Mesenchymal stem cell (in vitro differentiated cells and primary cell): ENCODE results near the gene CYS1.
A peak's percentile ranks its signal among the peaks of the same experiment; 100 is the strongest.

ENCODE experiments used
- DNase-seq: peaks from one replicate; pipeline ENCODE4 v3.0.0-alpha.2; 2013
- H2AFZ ChIP-seq: one replicate; pipeline ENCODE4 v1.6.1; 2013; ENCODE audit warnings: low read depth, mild to moderate bottlenecking, control low read depth, inconsistent platforms, low read length, moderate library complexity
- H2AK5ac ChIP-seq: 2 replicates; pipeline ENCODE4 v1.6.1; 2013; ENCODE audit warnings: low read length, moderate library complexity, mild to moderate bottlenecking, inconsistent platforms; ENCODE audit not compliant: severe bottlenecking
- H2BK120ac ChIP-seq: one replicate; pipeline ENCODE4 v1.6.1; 2013; ENCODE audit warnings: low read depth, mild to moderate bottlenecking, inconsistent platforms, low read length, moderate library complexity
- H2BK12ac ChIP-seq, 2 experiments: one replicate each; pipeline ENCODE4 v1.6.1; 2013; ENCODE audit warnings: inconsistent platforms in 2 of 2, low read length in 2 of 2, mild to moderate bottlenecking in 2 of 2, moderate library complexity in 2 of 2, control low read depth in 1 of 2
- H2BK15ac ChIP-seq: one replicate; pipeline ENCODE4 v1.6.1; 2013; ENCODE audit warnings: mild to moderate bottlenecking, low read depth, inconsistent platforms; ENCODE audit not compliant: poor library complexity, severe bottlenecking
- H2BK5ac ChIP-seq: 2 replicates; pipeline ENCODE4 v1.6.1; 2013; ENCODE audit warnings: low read depth, mild to moderate bottlenecking, low read length, control low read depth, inconsistent platforms; ENCODE audit not compliant: poor library complexity, severe bottlenecking
- H3K14ac ChIP-seq, 2 experiments: one replicate each; pipeline ENCODE4 v1.6.1; 2013; ENCODE audit warnings: inconsistent platforms in 2 of 2, low read length in 2 of 2, control low read depth in 1 of 2, mild to moderate bottlenecking in 1 of 2, moderate library complexity in 1 of 2
- H3K18ac ChIP-seq, 2 experiments: one replicate each; pipeline ENCODE4 v1.6.1; 2013; ENCODE audit warnings: inconsistent platforms in 2 of 2, low read length in 2 of 2, control low read depth in 1 of 2, low read depth in 1 of 2, mild to moderate bottlenecking in 1 of 2
- H3K23ac ChIP-seq, 2 experiments: one replicate each; pipeline ENCODE4 v1.6.1; 2013; ENCODE audit warnings: inconsistent platforms in 2 of 2, low read length in 2 of 2, mild to moderate bottlenecking in 2 of 2, moderate library complexity in 2 of 2, control low read depth in 1 of 2
- H3K27ac ChIP-seq: 2 replicates; pipeline ENCODE4 v1.5.1; 2013; ENCODE audit warnings: mild to moderate bottlenecking, moderate library complexity, low read length, control low read depth, inconsistent platforms; ENCODE audit not compliant: poor library complexity, severe bottlenecking
- H3K27me3 ChIP-seq, 2 experiments: 2 replicates each; pipeline versions ENCODE4 v1.6.1 to v1.7.0; 2013; ENCODE audit warnings: low read length in 2 of 2, mild to moderate bottlenecking in 2 of 2, moderate library complexity in 2 of 2, control low read depth in 1 of 2, inconsistent platforms in 1 of 2; ENCODE audit not compliant: control insufficient read depth in 1 of 2, insufficient read depth in 1 of 2
- H3K36me3 ChIP-seq, 2 experiments: 2 replicates each; pipeline versions ENCODE4 v1.6.1 to v1.7.0; 2013; ENCODE audit warnings: low read length in 2 of 2, control low read depth in 1 of 2, inconsistent platforms in 1 of 2, low read depth in 1 of 2, mild to moderate bottlenecking in 1 of 2; ENCODE audit not compliant: insufficient read depth in 2 of 2, control insufficient read depth in 1 of 2
- H3K4ac ChIP-seq, 2 experiments: one replicate each; pipeline ENCODE4 v1.6.1; 2013; ENCODE audit warnings: inconsistent platforms in 2 of 2, low read length in 2 of 2, mild to moderate bottlenecking in 2 of 2, moderate library complexity in 2 of 2, control low read depth in 1 of 2, low read depth in 1 of 2
- H3K4me1 ChIP-seq: 2 replicates; pipeline ENCODE4 v1.6.1; 2013; ENCODE audit warnings: low read depth, low read length, control low read depth; ENCODE audit not compliant: control insufficient read depth, insufficient read depth
- H3K4me2 ChIP-seq: 2 replicates; pipeline ENCODE4 v1.6.1; 2013; ENCODE audit warnings: low read length, mild to moderate bottlenecking, inconsistent platforms; ENCODE audit not compliant: poor library complexity, severe bottlenecking
- H3K4me3 ChIP-seq, 2 experiments: 2 replicates each; pipeline versions ENCODE4 v1.5.1 to v1.7.0; 2013; ENCODE audit warnings: low read length in 2 of 2, mild to moderate bottlenecking in 2 of 2, control low read depth in 1 of 2, low read depth in 1 of 2; ENCODE audit not compliant: insufficient read depth in 1 of 2
- H3K79me1 ChIP-seq: replicated peaks from 2 replicates; pipeline ENCODE4 v1.6.1; 2013; ENCODE audit warnings: mild to moderate bottlenecking, control low read depth, low read length, inconsistent platforms; ENCODE audit not compliant: poor library complexity, severe bottlenecking
- H3K9ac ChIP-seq: 2 replicates; pipeline ENCODE4 v1.7.0; 2013; ENCODE audit warnings: mild to moderate bottlenecking, low read length, moderate library complexity
- H3K9me3 ChIP-seq: 2 replicates; pipeline ENCODE4 v1.7.0; 2013; ENCODE audit warnings: mild to moderate bottlenecking, low read length; ENCODE audit not compliant: control insufficient read depth
- H4K8ac ChIP-seq: one replicate; pipeline ENCODE4 v1.6.1; 2013; ENCODE audit warnings: inconsistent platforms, mild to moderate bottlenecking, low read length, moderate library complexity
- H4K91ac ChIP-seq: one replicate; pipeline ENCODE4 v1.6.1; 2013; ENCODE audit warnings: mild to moderate bottlenecking, low read length, inconsistent platforms
- WGBS: methylation state at CpG from one replicate; pipeline ENCODE4 v1.1.7; 2013; ENCODE audit warnings: mixed read lengths; 5-methylcytosine and 5-hydroxymethylcytosine counted together

CYS1 gene

DNA sequence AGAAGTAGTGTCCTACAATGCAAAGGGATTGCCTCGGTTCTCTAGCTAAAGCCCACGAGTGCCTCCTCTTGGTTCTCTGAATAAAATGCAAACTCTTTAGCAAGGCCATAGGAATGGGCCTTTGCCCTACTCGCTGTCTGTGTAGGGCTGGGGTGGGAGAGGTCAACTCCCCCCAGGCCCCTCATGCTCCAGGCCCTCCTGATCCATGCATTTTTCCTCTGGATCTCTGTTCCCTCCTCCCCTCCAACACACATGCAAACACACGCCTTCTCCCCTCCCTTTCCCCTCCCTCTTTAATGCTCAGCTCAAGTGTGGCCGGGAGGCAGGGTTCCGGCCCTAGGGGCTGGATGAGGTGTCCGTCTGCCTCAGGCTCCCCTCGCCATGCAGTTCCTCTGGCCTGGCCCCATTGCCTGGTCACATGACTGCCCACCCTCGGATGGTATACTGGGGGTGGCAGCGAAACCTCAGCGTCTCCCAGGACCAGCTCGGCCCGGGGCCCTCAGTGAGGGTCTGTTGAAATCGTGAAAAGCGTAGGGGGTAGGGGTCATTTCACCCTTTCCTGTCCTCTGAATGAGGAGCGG, 51.7 kb downstream of the CYS1 start:
- Histone ChIP-seq H2BK15ac (no peak overlapping the region), H2BK12ac (peak overlapping the region in 1 of 2 experiments; percentile 29), H3K79me1 (no peaks in the 10 kb centered on the region), H3K9me3 (no peaks in the 10 kb centered on the region), H2AFZ (no peak overlapping the region), H3K27me3 (peaks cover 0 to 5% of the 10 kb centered on the region in 2 experiments), H3K27ac (no peak overlapping the region), H3K18ac (peak overlapping the region in 1 of 2 experiments; percentile 44), H2BK5ac (no peak overlapping the region), H4K91ac (no peak overlapping the region), H3K4ac (no peak overlapping the region), H2AK5ac (peak overlapping the region; percentile 38), H3K4me1 (peaks cover 18% of the 10 kb centered on the region), H3K4me2 (no peak overlapping the region), H3K9ac (no peak overlapping the region), H3K36me3 (no peaks in the 10 kb centered on the region), H3K14ac (no peak overlapping the region), H3K4me3 (no peak overlapping the region), H4K8ac (no peak overlapping the region), H2BK120ac (no peak overlapping the region), H3K23ac (no peak overlapping the region)
- 78% methylated on average over 14 of the region's 16 CpGs for WGBS
- no peak for DNase-seq

DNA sequence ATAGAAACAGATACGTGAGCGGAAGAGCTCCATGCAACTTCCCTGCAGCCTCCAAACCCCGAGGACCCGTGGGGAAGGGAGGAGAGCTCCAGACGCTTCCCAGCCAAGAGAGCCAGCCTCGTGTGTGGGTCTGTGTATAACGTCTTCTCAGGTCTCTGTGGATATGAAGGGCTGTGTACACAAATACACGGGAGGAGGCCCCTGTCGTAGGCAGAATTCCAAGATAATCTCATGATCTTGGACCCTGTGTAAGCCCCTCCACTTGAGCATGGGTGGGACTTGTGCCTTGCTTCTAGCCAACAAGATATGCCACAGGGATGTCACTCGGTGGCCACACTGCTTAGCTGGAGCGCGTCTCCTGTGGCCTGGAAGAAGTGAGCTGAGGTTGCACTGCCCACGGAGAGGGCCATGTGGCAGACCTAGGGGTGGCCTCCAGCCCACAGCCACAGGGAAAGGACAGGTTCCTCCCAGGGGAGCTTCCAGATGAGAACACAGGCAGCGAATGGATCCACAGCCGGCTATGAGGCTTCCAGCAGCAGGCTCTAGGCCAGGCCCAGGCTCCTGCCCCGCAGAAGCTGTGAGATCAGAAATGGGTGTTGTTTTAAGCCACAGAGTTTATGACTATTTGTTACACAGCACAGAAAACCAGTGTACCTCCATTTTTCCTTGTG, 52.4 kb downstream of the CYS1 start:
- Histone ChIP-seq H3K18ac (no peak overlapping the region), H4K91ac (no peak overlapping the region), H3K79me1 (no peaks in the 10 kb centered on the region), H3K14ac (no peak overlapping the region), H2AFZ (no peak overlapping the region), H3K4me1 (peaks cover 18% of the 10 kb centered on the region), H3K27me3 (peaks cover 0 to 5% of the 10 kb centered on the region in 2 experiments), H2BK12ac (no peak overlapping the region), H3K27ac (no peak overlapping the region), H3K9ac (no peak overlapping the region), H2BK120ac (no peak overlapping the region), H3K23ac (no peak overlapping the region), H2BK5ac (no peak overlapping the region), H3K36me3 (no peaks in the 10 kb centered on the region), H3K4me3 (no peak overlapping the region), H4K8ac (no peak overlapping the region), H2AK5ac (no peak overlapping the region), H3K4ac (no peak overlapping the region), H3K9me3 (no peaks in the 10 kb centered on the region), H3K4me2 (no peak overlapping the region), H2BK15ac (no peak overlapping the region)
- DNase-seq: no peak
- WGBS: 93% methylated on average over 16 of the region's 16 CpGs

- Histone ChIP-seq H3K23ac (no peak overlapping the region), H3K4me1 (peaks cover 18% of the 10 kb centered on the region)
Observed at GRCh38 chr2:10026940-10027569, 53.2 kb downstream of the CYS1 start.

GRCh38 chr2:10022966-10023662, 57.1 kb downstream of the CYS1 start:
- H3K27me3 ChIP-seq: peaks cover 5 to 19% of the 10 kb centered on the region in 2 experiments
- no peak overlapping the region for H3K27ac ChIP-seq
- 88% methylated on average over 10 of the region's 10 CpGs for WGBS
- H3K18ac ChIP-seq: no peak overlapping the region
- no peaks in the 10 kb centered on the region for H3K79me1 ChIP-seq
- no peak overlapping the region for H3K4ac ChIP-seq
- H3K23ac ChIP-seq: no peak overlapping the region
- no peak overlapping the region for H2AFZ ChIP-seq
- no peak overlapping the region for H3K9ac ChIP-seq
- H4K91ac ChIP-seq: no peak overlapping the region
- no peak overlapping the region for H2BK15ac ChIP-seq
- H3K14ac ChIP-seq: no peak overlapping the region
- no peak overlapping the region for H2AK5ac ChIP-seq
- no peaks in the 10 kb centered on the region for H3K36me3 ChIP-seq
- no peak overlapping the region for H4K8ac ChIP-seq
- H3K4me2 ChIP-seq: no peak overlapping the region
- no peak overlapping the region for H2BK5ac ChIP-seq
- no peak for DNase-seq
- no peak overlapping the region for H3K4me3 ChIP-seq
- no peak overlapping the region for H2BK12ac ChIP-seq
- H3K4me1 ChIP-seq: no peaks in the 10 kb centered on the region
- no peak overlapping the region for H2BK120ac ChIP-seq
- H3K9me3 ChIP-seq: no peaks in the 10 kb centered on the region

More at GRCh38 chr2:10026940-10027569, 53.2 kb downstream of the CYS1 start:
- Histone ChIP-seq H3K9me3 (no peaks in the 10 kb centered on the region), H3K4me3 (no peak overlapping the region), H3K14ac (no peak overlapping the region), H2AFZ (no peak overlapping the region), H4K91ac (no peak overlapping the region), H3K4ac (no peak overlapping the region), H3K9ac (no peak overlapping the region), H3K36me3 (no peaks in the 10 kb centered on the region), H3K27ac (no peak overlapping the region), H4K8ac (no peak overlapping the region), H2BK15ac (no peak overlapping the region), H2BK5ac (no peak overlapping the region), H3K18ac (no peak overlapping the region), H2BK120ac (no peak overlapping the region), H3K4me2 (no peak overlapping the region), H3K79me1 (no peaks in the 10 kb centered on the region), H3K27me3 (peaks cover 5% of the 10 kb centered on the region in 2 experiments), H2BK12ac (no peak overlapping the region), H2AK5ac (no peak overlapping the region)
- 88% methylated on average over 8 of the region's 8 CpGs for WGBS
- no peak for DNase-seq
